GM12872 (cell line): ENCODE results near the gene PTPN9.

Source experiments
- TF ChIP-seq, protein P1 (sequence below): IDR thresholded peaks from 3 replicates; pipeline ENCODE4 v1.5.1; 2011; ENCODE audit warnings: low read depth, mild to moderate bottlenecking, low read length, moderate library complexity; ENCODE audit not compliant: insufficient read depth

Gene PTPN9

GRCh38 chr15:75451202-75451673, 127.9 kb downstream of the PTPN9 start:
- TF ChIP-seq, protein P1, sequence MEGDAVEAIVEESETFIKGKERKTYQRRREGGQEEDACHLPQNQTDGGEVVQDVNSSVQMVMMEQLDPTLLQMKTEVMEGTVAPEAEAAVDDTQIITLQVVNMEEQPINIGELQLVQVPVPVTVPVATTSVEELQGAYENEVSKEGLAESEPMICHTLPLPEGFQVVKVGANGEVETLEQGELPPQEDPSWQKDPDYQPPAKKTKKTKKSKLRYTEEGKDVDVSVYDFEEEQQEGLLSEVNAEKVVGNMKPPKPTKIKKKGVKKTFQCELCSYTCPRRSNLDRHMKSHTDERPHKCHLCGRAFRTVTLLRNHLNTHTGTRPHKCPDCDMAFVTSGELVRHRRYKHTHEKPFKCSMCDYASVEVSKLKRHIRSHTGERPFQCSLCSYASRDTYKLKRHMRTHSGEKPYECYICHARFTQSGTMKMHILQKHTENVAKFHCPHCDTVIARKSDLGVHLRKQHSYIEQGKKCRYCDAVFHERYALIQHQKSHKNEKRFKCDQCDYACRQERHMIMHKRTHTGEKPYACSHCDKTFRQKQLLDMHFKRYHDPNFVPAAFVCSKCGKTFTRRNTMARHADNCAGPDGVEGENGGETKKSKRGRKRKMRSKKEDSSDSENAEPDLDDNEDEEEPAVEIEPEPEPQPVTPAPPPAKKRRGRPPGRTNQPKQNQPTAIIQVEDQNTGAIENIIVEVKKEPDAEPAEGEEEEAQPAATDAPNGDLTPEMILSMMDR = no peak

GRCh38 chr15:75450307-75451201, 128.6 kb downstream of the PTPN9 start:
- TF ChIP-seq, protein P1 = no peak

DNA sequence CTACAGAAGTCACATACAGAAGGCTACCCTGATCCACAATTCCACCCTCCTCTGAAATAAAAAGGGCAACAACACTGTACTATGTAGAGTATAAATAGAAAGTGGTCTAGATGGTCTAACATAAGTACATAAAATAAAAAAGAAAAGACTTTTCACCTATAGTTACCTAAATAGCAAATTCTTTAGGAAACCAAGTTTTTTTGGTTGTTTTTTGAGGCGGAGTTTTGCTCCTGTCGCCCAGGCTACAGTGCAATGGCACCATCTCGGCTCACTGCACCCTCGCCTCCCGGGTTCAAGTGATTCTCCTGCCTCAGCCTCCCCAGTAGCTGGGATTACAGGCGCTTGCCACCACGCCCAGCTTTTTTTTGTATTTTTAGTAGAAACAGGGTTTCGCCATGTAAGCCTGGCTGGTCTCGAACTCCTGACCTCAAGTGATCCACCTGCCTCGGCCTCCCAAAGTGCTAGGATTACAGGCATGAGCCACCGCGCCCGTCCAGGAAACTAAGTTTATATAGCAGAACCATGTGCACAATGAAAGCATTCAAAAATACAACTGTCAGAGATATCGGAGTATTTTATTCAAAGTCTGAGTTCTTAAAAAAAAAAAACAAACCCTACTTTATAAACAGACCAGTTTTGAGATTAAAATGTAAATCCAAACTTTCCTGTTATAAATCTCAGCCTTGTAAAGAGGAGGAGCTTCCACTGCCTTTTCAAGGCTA, 129.4 kb downstream of the PTPN9 start:
- TF ChIP-seq, protein P1 = no peak

- TF ChIP-seq, protein P1 = no peak
These were observed 133.0 kb downstream of the PTPN9 start for GRCh38 chr15:75446151-75446550.

- TF ChIP-seq, protein P1 = no peak
These were observed 141.4 kb downstream of the PTPN9 start for GRCh38 chr15:75437721-75438120.

GRCh38 chr15:75436881-75437280, 142.2 kb downstream of the PTPN9 start:
- TF ChIP-seq, protein P1 = no peak

DNA sequence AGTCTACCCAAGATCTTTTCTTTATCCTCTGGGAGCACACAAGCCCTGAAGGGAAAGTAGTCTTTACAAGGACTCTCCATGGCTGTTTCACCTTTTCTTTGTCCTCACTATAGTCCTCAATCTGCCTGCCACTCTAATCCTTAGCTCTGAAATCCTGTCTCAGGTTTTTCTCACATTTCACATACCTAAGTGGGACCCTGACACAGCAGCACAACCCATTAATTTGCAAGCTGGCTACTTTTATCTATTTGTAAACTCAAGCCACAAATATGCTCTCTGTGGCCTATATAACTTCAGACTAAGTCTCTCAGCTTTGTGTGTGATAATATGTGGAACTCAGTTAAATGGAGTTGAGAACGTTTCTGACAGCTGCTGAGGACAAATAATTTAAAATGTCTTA, 147.4 kb downstream of the PTPN9 start:
- TF ChIP-seq, protein P1 = no peak
